Large intestine (tissue), 3 donors: ENCODE measurements around the gene DDIAS. TPM values are rescaled to one million over a fixed set of nuclear protein-coding genes. Genes with fewer than 3 reads are reported as not detected.
A peak's percentile ranks its signal among the peaks of the same experiment; 100 is the strongest.
"Not testable (repeated sequence)": the region's sequence is repeated elsewhere in the genome, so short reads cannot be mapped to it uniquely, and the experiment has no call there.

Source experiments
- DNase-seq, 2 donors: peaks; one replicate each; pipeline versions ENCODE4 v3.0.0 to v3.0.0-alpha.2; 2013
- H3K27ac ChIP-seq: one replicate; pipeline ENCODE4 v1.5.1; 2013; ENCODE audit warnings: low read length
- H3K27me3 ChIP-seq: 2 replicates; pipeline ENCODE4 v1.6.1; 2013; ENCODE audit warnings: low read length; ENCODE audit not compliant: control insufficient read depth, insufficient read depth
- H3K36me3 ChIP-seq: 2 replicates; pipeline ENCODE4 v1.6.1; 2013; ENCODE audit warnings: low read length; ENCODE audit not compliant: control insufficient read depth, insufficient read depth
- H3K4me1 ChIP-seq: one replicate; pipeline ENCODE4 v1.6.1; 2013; ENCODE audit warnings: low read length; ENCODE audit not compliant: control insufficient read depth, insufficient read depth
- H3K4me3 ChIP-seq: one replicate; pipeline ENCODE4 v1.5.1; 2013; ENCODE audit warnings: low read length
- H3K9me3 ChIP-seq: one replicate; pipeline ENCODE4 v1.6.1; 2013; ENCODE audit warnings: mild to moderate bottlenecking, low read depth, low read length, moderate library complexity; ENCODE audit not compliant: control insufficient read depth
- WGBS: methylation state at CpG from one replicate; pipeline ENCODE4 v1.1.5; 2013; ENCODE audit warnings: low lambda C conversion rate; ENCODE audit not compliant: insufficient coverage; 5-methylcytosine and 5-hydroxymethylcytosine counted together
- polyA plus RNA-seq: library from polyadenylated mRNA; unstranded; fragments of 120-200 nt; gene quantifications from one replicate; pipeline ENCODE4 v1.2.1, GENCODE V29; 2013

The DDIAS gene
- polyA plus RNA-seq, 1 donor, result 2.5 TPM

DNA sequence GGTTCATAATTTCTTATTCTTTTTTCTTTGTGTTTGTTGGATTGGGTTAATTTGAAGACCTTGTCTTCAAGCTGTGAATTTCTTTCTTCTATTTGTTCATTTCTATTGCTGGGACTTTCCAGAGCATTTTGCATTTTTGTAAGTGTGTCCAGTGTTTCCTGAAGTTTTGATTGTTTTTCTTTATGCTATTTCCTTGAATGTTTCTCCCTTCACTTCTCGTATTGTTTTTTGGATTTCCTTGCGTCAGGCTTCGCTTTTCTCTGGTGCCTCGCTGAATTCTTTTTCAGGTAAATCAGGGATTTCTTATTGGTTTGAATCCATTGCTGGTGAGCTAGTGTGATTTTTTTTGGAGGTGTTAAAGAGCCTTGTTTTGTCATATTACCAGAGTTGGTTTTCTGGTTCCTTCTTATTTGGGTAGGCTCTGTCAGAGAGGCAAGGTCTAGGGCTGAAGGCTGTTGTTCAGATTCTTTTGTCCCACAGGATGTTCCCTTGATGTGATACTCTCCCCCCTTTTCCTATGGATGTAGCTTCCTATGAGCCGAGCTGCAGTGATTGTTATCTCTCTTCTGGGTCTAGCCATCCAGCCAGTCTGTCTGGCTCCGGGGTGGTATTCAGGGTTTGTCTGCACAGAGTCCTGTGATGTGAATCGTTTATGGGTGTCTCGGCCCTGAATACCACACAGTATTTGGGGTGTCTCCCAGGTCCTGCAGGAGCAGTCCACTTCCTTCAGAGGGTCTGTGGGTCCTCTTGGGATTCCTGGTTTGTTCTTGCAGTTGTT lies 21.0 kb downstream of the DDIAS start:
- 88% methylated on average over 4 of the region's 8 CpGs for WGBS
- not testable (repeated sequence) for H3K27me3 ChIP-seq, H3K4me1 ChIP-seq, DNase-seq, H3K4me3 ChIP-seq, H3K27ac ChIP-seq, H3K9me3 ChIP-seq, H3K36me3 ChIP-seq

DNA sequence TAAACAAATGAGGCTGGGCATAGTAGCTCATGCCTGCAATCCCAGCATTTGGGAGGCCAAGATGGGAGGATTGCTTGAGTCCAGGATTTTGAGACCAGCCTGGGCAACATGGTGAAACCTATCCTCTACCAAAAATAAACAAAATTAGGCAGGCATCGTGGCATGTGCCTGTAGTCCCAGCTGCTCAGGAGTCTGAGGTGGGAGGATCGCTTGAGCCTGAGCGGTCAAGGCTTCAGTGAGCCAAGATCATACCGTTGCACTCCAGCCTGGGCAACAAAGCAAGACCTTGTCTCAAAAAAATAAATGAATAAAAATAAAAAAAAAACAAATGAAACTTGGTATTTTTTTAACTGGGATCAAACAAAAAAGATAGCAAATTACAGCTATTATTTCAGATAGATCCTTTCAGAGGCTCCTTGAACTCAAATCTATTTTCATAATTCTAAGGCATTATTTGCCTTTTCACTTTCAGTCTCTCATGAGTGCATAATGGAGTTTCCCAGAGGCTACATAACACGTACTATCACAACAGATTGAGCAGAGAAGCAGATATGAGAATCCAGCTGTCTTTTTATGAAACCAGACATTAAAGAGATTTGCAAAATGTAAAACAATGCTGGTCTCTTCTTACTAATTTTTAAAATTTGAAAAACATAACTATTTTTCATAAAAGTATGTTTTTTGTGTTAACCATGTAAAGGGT lies 23.1 kb downstream of the DDIAS start:
- no peak for DNase-seq
- 94% methylated on average over 3 of the region's 5 CpGs for WGBS
- Histone ChIP-seq H3K36me3 (no peaks in the 10 kb centered on the region), H3K4me1 (no peaks in the 10 kb centered on the region), H3K27me3 (no peaks in the 10 kb centered on the region), H3K9me3 (no peaks in the 10 kb centered on the region), H3K4me3 (no peak overlapping the region), H3K27ac (no peak overlapping the region)

DNA sequence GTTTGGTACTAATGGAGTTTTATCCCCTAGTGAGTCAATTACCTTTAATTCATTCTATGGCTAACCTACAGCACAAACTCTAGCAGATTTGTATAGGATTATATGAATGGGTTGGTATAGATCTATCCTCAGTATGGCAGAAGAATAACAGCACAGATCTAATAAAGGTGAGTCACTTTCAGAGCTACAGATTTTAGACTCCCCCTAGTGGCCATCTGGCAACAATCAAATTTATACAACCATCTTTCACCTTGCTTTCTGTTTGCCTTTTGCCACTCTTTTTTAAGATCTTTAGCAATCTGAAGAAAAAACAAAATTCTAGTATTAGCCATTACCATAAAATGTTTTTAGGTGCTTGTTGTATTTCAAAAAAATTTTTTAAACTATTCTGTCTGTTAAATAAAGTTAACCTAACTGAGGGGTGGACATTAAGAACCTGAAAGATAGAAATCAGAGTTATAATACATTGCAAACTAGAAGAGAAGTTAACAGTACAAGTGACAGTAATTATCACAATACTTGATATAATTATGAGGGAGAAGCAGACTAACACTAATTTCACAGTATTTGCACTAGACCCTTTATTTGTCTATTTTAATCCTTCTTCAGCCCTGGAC lies 25.8 kb downstream of the DDIAS start:
- Histone ChIP-seq H3K4me3 (no peak overlapping the region), H3K36me3 (peaks cover under 1% of the 10 kb centered on the region), H3K4me1 (no peaks in the 10 kb centered on the region), H3K27ac (no peak overlapping the region), H3K9me3 (no peaks in the 10 kb centered on the region), H3K27me3 (no peaks in the 10 kb centered on the region)
- peak; percentile 27 to 53 for DNase-seq

DNA sequence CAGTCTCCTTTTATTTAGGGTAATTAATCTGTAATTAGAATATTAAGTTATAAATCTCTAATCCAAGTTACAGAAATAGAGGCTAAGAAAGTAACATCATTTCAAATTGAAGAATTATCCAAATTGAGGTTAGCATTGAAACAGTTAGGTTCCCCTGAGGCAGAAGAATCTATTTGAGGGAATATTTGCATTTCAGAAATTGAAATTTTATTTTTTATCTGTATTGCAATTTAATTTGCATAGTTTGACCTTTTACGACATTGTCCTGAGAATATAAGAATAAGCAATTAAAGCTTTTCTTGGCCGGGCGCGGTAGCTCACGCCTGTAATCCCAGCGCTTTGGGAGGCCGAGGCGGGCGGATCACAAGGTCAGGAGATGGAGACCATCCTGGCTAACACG lies 27.6 kb downstream of the DDIAS start:
- no peak overlapping the region for H3K27ac ChIP-seq
- H3K9me3 ChIP-seq, result no peaks in the 10 kb centered on the region
- peaks cover 3% of the 10 kb centered on the region for H3K36me3 ChIP-seq
- no peaks in the 10 kb centered on the region for H3K27me3 ChIP-seq
- no peak for DNase-seq
- no peaks in the 10 kb centered on the region for H3K4me1 ChIP-seq
- no peak overlapping the region for H3K4me3 ChIP-seq
- WGBS, result no CpG with 5 or more reads among the region's 10 CpGs

DNA sequence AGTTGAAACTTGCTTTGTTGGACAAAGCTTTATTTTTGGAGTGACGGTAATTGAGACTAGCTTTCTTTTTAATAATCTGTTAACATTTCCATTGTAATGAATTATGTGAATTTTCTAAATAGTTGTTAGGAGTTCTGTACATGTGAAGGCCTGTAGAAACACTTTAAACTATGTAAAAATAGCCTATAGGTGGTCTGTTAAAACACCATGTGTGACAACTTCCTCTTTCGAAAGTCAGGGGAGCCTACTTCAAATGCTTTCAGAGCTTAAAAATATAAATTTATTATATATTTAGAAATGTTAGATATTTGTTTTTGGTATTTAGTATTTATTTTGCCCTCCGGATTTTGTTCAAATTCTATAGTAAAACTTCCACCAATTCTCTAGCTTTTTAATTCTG lies 28.7 kb downstream of the DDIAS start:
- 92% methylated on average over 1 of the region's 3 CpGs for WGBS
- Histone ChIP-seq H3K27me3 (no peaks in the 10 kb centered on the region), H3K9me3 (no peaks in the 10 kb centered on the region), H3K4me3 (no peak overlapping the region), H3K36me3 (peaks cover 3% of the 10 kb centered on the region), H3K4me1 (no peaks in the 10 kb centered on the region), H3K27ac (no peak overlapping the region)
- DNase-seq, result no peak

DNA sequence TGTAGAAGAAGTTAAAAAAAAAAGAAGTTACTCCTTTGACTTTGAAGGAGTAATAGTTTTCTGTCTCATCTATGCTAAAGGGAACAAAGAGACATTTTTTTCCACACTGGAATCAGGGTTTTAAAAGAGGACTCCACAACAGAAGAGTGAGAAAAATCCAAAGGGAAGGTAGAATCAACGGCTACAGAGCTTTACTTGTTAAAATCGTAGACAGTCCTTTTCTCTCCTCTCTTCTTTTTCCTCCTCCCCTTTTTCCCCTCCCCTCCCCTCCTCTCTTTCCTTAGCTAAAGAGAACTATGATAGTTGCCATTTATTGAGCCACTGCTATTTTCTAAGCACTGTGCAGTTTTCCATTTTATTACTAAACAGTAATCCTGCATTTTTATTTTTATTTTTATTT lies 29.2 kb downstream of the DDIAS start:
- H3K4me3 ChIP-seq, result no peak overlapping the region
- WGBS, result 100% methylated on average over 2 of the region's 2 CpGs
- no peaks in the 10 kb centered on the region for H3K9me3 ChIP-seq
- no peaks in the 10 kb centered on the region for H3K4me1 ChIP-seq
- H3K27me3 ChIP-seq, result no peaks in the 10 kb centered on the region
- H3K36me3 ChIP-seq, result peaks cover 3% of the 10 kb centered on the region
- no peak overlapping the region for H3K27ac ChIP-seq
- no peak for DNase-seq

DNA sequence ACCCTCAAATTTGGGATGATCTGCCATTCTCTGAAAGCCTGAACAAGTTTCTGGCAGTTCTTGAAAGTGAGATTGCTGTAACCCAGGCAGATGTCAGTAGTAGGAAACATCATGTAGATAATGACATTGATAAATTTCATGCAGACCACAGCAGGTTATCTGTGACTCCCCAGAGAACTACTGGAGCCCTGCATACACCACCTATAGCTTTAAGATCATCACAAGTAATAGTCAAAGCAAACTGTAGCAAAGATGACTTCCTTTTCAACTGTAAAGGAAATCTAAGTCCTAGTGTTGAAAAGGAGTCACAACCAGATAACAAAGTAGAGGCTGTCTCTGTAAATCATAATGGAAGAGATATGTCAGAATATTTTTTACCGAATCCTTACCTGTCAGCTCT lies 31.0 kb downstream of the DDIAS start:
- Histone ChIP-seq H3K27ac (no peak overlapping the region), H3K27me3 (no peaks in the 10 kb centered on the region), H3K4me1 (no peaks in the 10 kb centered on the region), H3K36me3 (peaks cover 3% of the 10 kb centered on the region), H3K4me3 (no peak overlapping the region), H3K9me3 (no peaks in the 10 kb centered on the region)
- DNase-seq, result no peak
- WGBS, result no CpG with 5 or more reads among the region's 1 CpG

DNA sequence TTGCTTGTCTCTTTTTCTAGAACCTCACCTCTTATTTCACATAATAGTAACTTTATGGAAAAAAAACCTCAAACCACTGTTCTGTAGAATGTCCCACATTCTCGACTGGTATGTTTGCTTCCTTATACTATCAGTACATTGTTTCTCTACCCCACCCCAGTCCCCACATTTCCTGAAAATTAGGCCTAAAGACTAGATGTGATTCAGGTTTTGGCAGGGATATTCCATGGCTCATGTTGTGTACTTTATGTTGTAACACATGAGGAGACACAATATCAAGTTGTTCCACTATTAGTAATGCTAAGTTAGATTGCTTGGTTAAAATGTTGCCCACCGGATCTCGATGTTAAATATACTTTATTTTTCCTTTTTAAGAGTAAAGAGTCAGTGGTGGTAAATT lies 34.7 kb downstream of the DDIAS start:
- 83% methylated on average over 1 of the region's 3 CpGs for WGBS
- H3K36me3 ChIP-seq, result peaks cover 3% of the 10 kb centered on the region

DNA sequence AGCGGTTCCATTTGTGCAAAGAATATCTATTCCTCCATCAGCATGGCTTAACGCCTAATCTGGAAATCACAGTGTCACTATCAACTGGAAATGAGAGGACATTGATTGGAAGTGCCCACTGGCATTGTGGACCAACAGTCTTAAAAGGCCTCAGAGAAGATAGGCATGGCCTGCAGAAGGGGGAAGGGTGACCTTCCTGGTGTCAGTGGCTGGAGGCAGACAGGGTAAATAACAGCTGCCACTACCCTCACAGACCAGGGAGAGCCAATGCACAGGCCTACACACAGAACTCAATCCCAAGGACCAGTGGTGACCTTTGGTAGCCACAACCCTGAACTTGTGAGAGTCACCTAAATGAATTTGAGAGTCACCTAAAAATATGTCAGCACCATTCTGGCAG lies 36.0 kb downstream of the DDIAS start:
- Histone ChIP-seq H3K36me3 (peaks cover under 1% of the 10 kb centered on the region), H3K9me3 (no peaks in the 10 kb centered on the region), H3K4me1 (no peaks in the 10 kb centered on the region), H3K27me3 (no peaks in the 10 kb centered on the region), H3K27ac (no peak overlapping the region), H3K4me3 (no peak overlapping the region)
- WGBS, result no CpG with 5 or more reads among the region's 2 CpGs
- no peak for DNase-seq

More for the DNA sequence above, 34.7 kb downstream of the DDIAS start:
- H3K4me1 ChIP-seq, result no peaks in the 10 kb centered on the region
- H3K27ac ChIP-seq, result no peak overlapping the region
- H3K4me3 ChIP-seq, result no peak overlapping the region
- DNase-seq, result no peak
- H3K27me3 ChIP-seq, result no peaks in the 10 kb centered on the region
- H3K9me3 ChIP-seq, result no peaks in the 10 kb centered on the region

DNA sequence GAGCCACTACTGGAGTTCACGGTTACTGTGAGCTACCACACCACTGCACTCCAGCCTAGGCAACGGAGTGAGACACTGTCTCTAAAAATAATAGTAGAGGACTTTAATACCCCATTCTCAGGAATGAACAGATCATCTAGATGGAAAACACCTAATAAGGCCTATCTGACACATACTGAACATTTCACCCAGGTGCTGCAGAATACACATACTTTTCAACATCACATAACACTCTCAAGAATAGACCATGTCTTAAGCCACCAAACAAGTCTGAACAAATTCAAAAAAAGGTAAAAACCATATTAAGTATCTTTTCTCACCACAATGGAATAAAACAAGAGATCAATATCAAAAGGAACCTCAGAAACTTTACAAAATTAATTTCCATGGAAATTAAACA lies 37.9 kb downstream of the DDIAS start:
- no peaks in the 10 kb centered on the region for H3K9me3 ChIP-seq
- H3K36me3 ChIP-seq, result no peaks in the 10 kb centered on the region
- no peaks in the 10 kb centered on the region for H3K27me3 ChIP-seq
- no CpG with 5 or more reads among the region's 2 CpGs for WGBS
- DNase-seq, result no peak
- H3K4me3 ChIP-seq, result no peak overlapping the region
- H3K27ac ChIP-seq, result no peak overlapping the region
- no peaks in the 10 kb centered on the region for H3K4me1 ChIP-seq
